Hepatocyte (in vitro differentiated cells): ENCODE results near the gene COA8.

Experiments
- CTCF ChIP-seq: fragments of 200-600 bp; sonication (generic); IDR thresholded peaks from 2 replicates; pipeline ENCODE4 v1.5.1; 2016; ENCODE audit warnings: antibody characterized with exemption, mild to moderate bottlenecking; ENCODE audit not compliant: poor library complexity
- EZH2 ChIP-seq: fragments of 200-600 bp; sonication (generic); IDR thresholded peaks from 2 replicates; pipeline ENCODE4 v1.6.1; 2016; ENCODE audit warnings: antibody characterized with exemption, mild to moderate bottlenecking, borderline replicate concordance
- EZH2phosphoT487 ChIP-seq: fragments of 200-600 bp; sonication (generic); IDR thresholded peaks from one replicate; pipeline ENCODE4 v1.6.1; 2018; ENCODE audit warnings: antibody characterized with exemption, mild to moderate bottlenecking, low read depth, moderate library complexity; ENCODE audit not compliant: unreplicated experiment, severe bottlenecking

- no peak for TF ChIP-seq CTCF
- TF ChIP-seq EZH2 = no peak
- no peak for TF ChIP-seq EZH2phosphoT487
These were observed 20.1 kb upstream of the COA8 start for GRCh38 chr14:103542605-103543088.
